K562 (cell line): Measurements from ENCODE around the gene HSDL2.

ENCODE experiments used
- MTF1 ChIP-seq: fragments of 250-450 bp; sonication (Bioruptor Pico); IDR thresholded peaks from 2 replicates; pipeline ENCODE4 v1.9.0; 2021; ENCODE audit warnings: moderate library complexity, mild to moderate bottlenecking, inconsistent platforms, borderline replicate concordance
- POLR2A ChIP-seq: fragments of 450-650 bp; conservative IDR thresholded peaks from 2 replicates; pipeline ENCODE4 v1.6.1; 2016

- no peak for TF ChIP-seq MTF1 (CRISPR knock-in tag)
- no peak for TF ChIP-seq POLR2A
Observed at GRCh38 chr9:112503170-112503569, 123.3 kb downstream of the HSDL2 start.
